HCT116 (cell line): ENCODE measurements around the gene IL25. TPM values are rescaled to one million over a fixed set of nuclear protein-coding genes. Genes with fewer than 3 reads are reported as not detected.

Source experiments
- ATAC-seq: fragments of 200-7000 bp; cut with Tn5 transposase; 2 replicates; pipeline ENCODE4 v1.9.1; 2020; ENCODE audit warnings: mild to moderate bottlenecking, moderate library complexity
- BruUV-seq: library from RNA; stranded (reverse); fragments of 400-500 nt; replicated peaks from 2 replicates; lab custom pipeline; 2021; lab: Mats Ljungman, UMichigan
- CTCF ChIA-PET: fragments of 300-600 bp; sonication (Branson Sonifier 250); formaldehyde crosslinking; loops from one replicate; lab custom pipeline; 2021; ENCODE audit warnings: antibody characterized with exemption; lab: Charles Lee
- POLR2A ChIA-PET: fragments of 300-600, 350-600 bp; sonication (Branson Sonifier 250); formaldehyde crosslinking; loops from one replicate; lab custom pipeline; 2021; ENCODE audit warnings: antibody characterized with exemption; lab: Charles Lee
- RAD21 ChIA-PET, 2 experiments: fragments of 300-600 bp; sonication (Branson Sonifier 250); formaldehyde crosslinking; loops; one replicate each; lab custom pipeline; 2023; ENCODE audit warnings: low total read pairs in 2 of 2; ENCODE audit not compliant: uncharacterized antibody in 2 of 2, unreplicated experiment in 2 of 2, low non-redundant PET in 1 of 2; lab: Charles Lee
- DNase-seq: peaks from one replicate; pipeline ENCODE4 v3.0.0-alpha.2; 2010; ENCODE audit warnings: low read depth, low spot score
- H2AFZ ChIP-seq: fragments of 200-600 bp; shearing (Covaris generic), sonication (generic); 2 replicates; pipeline ENCODE4 v1.6.1; 2017; ENCODE audit warnings: low read depth, mixed run types, mixed read lengths, antibody characterized with exemption, low read length; ENCODE audit not compliant: poor library complexity, severe bottlenecking
- H3K27ac ChIP-seq: 2 replicates; pipeline ENCODE4 v1.5.1; 2012; ENCODE audit warnings: low read depth, low read length
- H3K27me3 ChIP-seq: fragments of 200-600 bp; sonication (generic); 2 replicates; pipeline ENCODE4 v1.6.1; 2016; ENCODE audit warnings: mixed run types, low read length, mixed read lengths; ENCODE audit not compliant: insufficient read depth
- H3K36me3 ChIP-seq, 2 experiments: fragments of 200-500 bp in 1 of 2; fragments of 200-600 bp in 1 of 2; sonication (Bioruptor generic) in 1 of 2; sonication (generic) in 1 of 2; 2 replicates each; pipeline versions ENCODE4 v1.5.1 to v1.6.1; 2014 to 2016; ENCODE audit warnings: low read length in 2 of 2, inconsistent platforms in 1 of 2, mixed read lengths in 1 of 2, mixed run types in 1 of 2; ENCODE audit not compliant: insufficient read depth in 2 of 2, control insufficient read depth in 1 of 2
- H3K4me1 ChIP-seq, 2 experiments: fragments of 200-600 bp in 1 of 2; sonication (generic) in 1 of 2; 2 replicates each; pipeline versions ENCODE4 v1.5.1 to v1.6.1; 2012 to 2017; ENCODE audit warnings: low read length in 2 of 2, inconsistent platforms in 1 of 2, mild to moderate bottlenecking in 1 of 2, mixed read lengths in 1 of 2, mixed run types in 1 of 2, moderate library complexity in 1 of 2; ENCODE audit not compliant: insufficient read depth in 2 of 2, control insufficient read depth in 1 of 2
- H3K4me2 ChIP-seq: fragments of 200-600 bp; sonication (generic); 2 replicates; pipeline ENCODE4 v1.6.1; 2017; ENCODE audit warnings: mixed run types, low read length, mixed read lengths
- H3K4me3 ChIP-seq, 2 experiments: fragments of 200-600 bp in 1 of 2; sonication (generic) in 1 of 2; replicated peaks in 1 of 2; 2 replicates each; pipeline ENCODE4 v1.5.1; 2011 to 2016; ENCODE audit warnings: low read length in 2 of 2, control low read depth in 1 of 2, low read depth in 1 of 2, mild to moderate bottlenecking in 1 of 2, mixed read lengths in 1 of 2, mixed run types in 1 of 2
- H3K79me2 ChIP-seq: fragments of 200-600 bp; sonication (generic); 2 replicates; pipeline ENCODE4 v1.6.1; 2017; ENCODE audit warnings: mild to moderate bottlenecking, mixed run types, low read length, moderate library complexity, mixed read lengths; ENCODE audit not compliant: insufficient read depth
- H3K9ac ChIP-seq: fragments of 200-600 bp; sonication (generic); 2 replicates; pipeline ENCODE4 v1.6.1; 2016; ENCODE audit warnings: low read length, mixed read lengths
- H3K9me2 ChIP-seq: fragments of 200-600 bp; sonication (generic), shearing (Covaris generic); 2 replicates; pipeline ENCODE4 v1.6.1; 2017; ENCODE audit warnings: mixed run types, mild to moderate bottlenecking, moderate library complexity; ENCODE audit not compliant: insufficient read depth
- H3K9me3 ChIP-seq, 2 experiments: fragments of 200-500 bp in 1 of 2; fragments of 200-600 bp in 1 of 2; sonication (Bioruptor generic) in 1 of 2; sonication (generic) in 1 of 2; 2 replicates each; pipeline ENCODE4 v1.6.1; 2014 to 2017; ENCODE audit warnings: low read length in 2 of 2, mixed read lengths in 2 of 2, inconsistent platforms in 1 of 2, low read depth in 1 of 2, mild to moderate bottlenecking in 1 of 2, mixed run types in 1 of 2, moderate library complexity in 1 of 2; ENCODE audit not compliant: control insufficient read depth in 1 of 2, insufficient read depth in 1 of 2
- H4K20me1 ChIP-seq: fragments of 200-600 bp; sonication (generic), shearing (Covaris generic); 2 replicates; pipeline ENCODE4 v1.6.1; 2017; ENCODE audit warnings: mixed run types, mild to moderate bottlenecking, moderate library complexity; ENCODE audit not compliant: insufficient read depth
- EGR1 ChIP-seq: IDR thresholded peaks from 2 replicates; pipeline ENCODE4 v1.6.1; 2012; ENCODE audit warnings: low read depth
- EZH2 ChIP-seq: fragments of 200-600 bp; sonication (generic); IDR thresholded peaks from 2 replicates; pipeline ENCODE4 v1.6.1; 2017; ENCODE audit warnings: antibody characterized with exemption, mixed run types
- EZH2phosphoT487 ChIP-seq: fragments of 200-600 bp; IDR thresholded peaks from 2 replicates; pipeline ENCODE4 v1.6.1; 2018; ENCODE audit warnings: antibody characterized with exemption, borderline replicate concordance
- FOSL1 ChIP-seq: IDR thresholded peaks from 2 replicates; pipeline ENCODE4 v1.6.1; 2012; ENCODE audit warnings: low read depth
- JUND ChIP-seq: IDR thresholded peaks from 2 replicates; pipeline ENCODE4 v1.6.1; 2012
- POLR2AphosphoS5 ChIP-seq: IDR thresholded peaks from 2 replicates; pipeline ENCODE4 v1.6.1; 2011; ENCODE audit warnings: mild to moderate bottlenecking, low read depth, low read length, moderate library complexity
- RAD21 ChIP-seq: IDR thresholded peaks from 2 replicates; pipeline ENCODE4 v1.6.1; 2012; ENCODE audit warnings: low read depth, mild to moderate bottlenecking
- SP1 ChIP-seq: IDR thresholded peaks from 2 replicates; pipeline ENCODE4 v1.6.1; 2012; ENCODE audit warnings: low read depth
- SRF ChIP-seq: IDR thresholded peaks from 2 replicates; pipeline ENCODE4 v1.6.1; 2012; ENCODE audit warnings: low read depth
- TCF7L2 ChIP-seq: IDR thresholded peaks from 2 replicates; pipeline ENCODE4 v1.7.0; 2011; ENCODE audit warnings: borderline replicate concordance, inconsistent platforms; ENCODE audit not compliant: insufficient read depth, insufficient read length; ENCODE audit errors: extremely low read depth
- YY1 ChIP-seq: IDR thresholded peaks from 2 replicates; pipeline ENCODE4 v1.6.1; 2011; ENCODE audit warnings: low read length, low read depth, moderate library complexity, mild to moderate bottlenecking; ENCODE audit not compliant: insufficient replicate concordance; ENCODE audit errors: extremely low read depth
- ZFX ChIP-seq: fragments of 450-650 bp; IDR thresholded peaks from 2 replicates; pipeline ENCODE4 v1.6.1; 2017
- ZNF274 ChIP-seq: fragments of 200-500 bp; sonication (Bioruptor generic); IDR thresholded peaks from 2 replicates; pipeline ENCODE4 v1.6.1; 2014; ENCODE audit warnings: mild to moderate bottlenecking, low read depth, low read length, inconsistent platforms
- intact Hi-C: fragments of 100-400 bp; cut with micrococcal nuclease; formaldehyde crosslinking; loops from 2 replicates; pipeline ENCODE4 v1.10.0; 2022
- total RNA-seq: library from RNA; stranded (reverse); gene quantifications from one replicate; pipeline ENCODE4 v1.2.1, GENCODE V29; 2021; ENCODE audit not compliant: unreplicated experiment

IL25 gene
- total RNA-seq, 1 experiment from 2014 or later: not detected

DNA sequence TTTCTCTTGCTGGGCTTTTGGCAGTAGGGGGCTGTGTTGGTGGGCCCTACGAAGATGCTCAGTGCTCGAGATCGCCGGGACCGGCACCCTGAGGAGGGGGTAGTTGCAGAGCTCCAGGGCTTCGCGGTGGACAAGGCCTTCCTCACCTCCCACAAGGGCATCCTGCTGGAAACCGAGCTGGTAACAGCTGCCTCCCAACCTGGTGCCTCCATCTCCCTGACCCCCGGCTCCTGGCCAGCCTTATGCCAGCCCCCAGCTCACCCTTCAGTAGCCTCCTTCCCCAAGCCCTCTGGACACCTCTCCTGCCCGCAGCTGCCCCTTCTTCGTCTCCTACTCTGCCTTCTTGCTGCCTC, 4.6 kb downstream of the IL25 start:
- 0 out of 2 replicates have a peak, but pooled peaks cover 6% of the 10 kb centered on the region for H3K27me3 ChIP-seq
- no peaks in the 10 kb centered on the region for H3K9me3 ChIP-seq
- H3K36me3 ChIP-seq: no peaks in the 10 kb centered on the region
- H3K79me2 ChIP-seq: no peaks in the 10 kb centered on the region
- no peak overlapping the region for H3K4me2 ChIP-seq
- ChIA-PET CTCF (no interaction called here), RAD21 (no interaction called here), POLR2A (no interaction called here)
- no peak overlapping the region for H3K9ac ChIP-seq
- no peaks in the 10 kb centered on the region for H4K20me1 ChIP-seq
- H3K4me1 ChIP-seq: no peaks in the 10 kb centered on the region
- H3K4me3 ChIP-seq: no peak overlapping the region
- no peak for DNase-seq
- no peak overlapping the region for H2AFZ ChIP-seq
- no peaks in the 10 kb centered on the region for H3K9me2 ChIP-seq
- intact Hi-C loops: no loop called here
- ATAC-seq: no peak
- H3K27ac ChIP-seq: no peak overlapping the region
- BruUV-seq: no TSS peak
- TF ChIP-seq EZH2 (no peak), FOSL1 (no peak), TCF7L2 (no peak), ZNF274 (no peak)

DNA sequence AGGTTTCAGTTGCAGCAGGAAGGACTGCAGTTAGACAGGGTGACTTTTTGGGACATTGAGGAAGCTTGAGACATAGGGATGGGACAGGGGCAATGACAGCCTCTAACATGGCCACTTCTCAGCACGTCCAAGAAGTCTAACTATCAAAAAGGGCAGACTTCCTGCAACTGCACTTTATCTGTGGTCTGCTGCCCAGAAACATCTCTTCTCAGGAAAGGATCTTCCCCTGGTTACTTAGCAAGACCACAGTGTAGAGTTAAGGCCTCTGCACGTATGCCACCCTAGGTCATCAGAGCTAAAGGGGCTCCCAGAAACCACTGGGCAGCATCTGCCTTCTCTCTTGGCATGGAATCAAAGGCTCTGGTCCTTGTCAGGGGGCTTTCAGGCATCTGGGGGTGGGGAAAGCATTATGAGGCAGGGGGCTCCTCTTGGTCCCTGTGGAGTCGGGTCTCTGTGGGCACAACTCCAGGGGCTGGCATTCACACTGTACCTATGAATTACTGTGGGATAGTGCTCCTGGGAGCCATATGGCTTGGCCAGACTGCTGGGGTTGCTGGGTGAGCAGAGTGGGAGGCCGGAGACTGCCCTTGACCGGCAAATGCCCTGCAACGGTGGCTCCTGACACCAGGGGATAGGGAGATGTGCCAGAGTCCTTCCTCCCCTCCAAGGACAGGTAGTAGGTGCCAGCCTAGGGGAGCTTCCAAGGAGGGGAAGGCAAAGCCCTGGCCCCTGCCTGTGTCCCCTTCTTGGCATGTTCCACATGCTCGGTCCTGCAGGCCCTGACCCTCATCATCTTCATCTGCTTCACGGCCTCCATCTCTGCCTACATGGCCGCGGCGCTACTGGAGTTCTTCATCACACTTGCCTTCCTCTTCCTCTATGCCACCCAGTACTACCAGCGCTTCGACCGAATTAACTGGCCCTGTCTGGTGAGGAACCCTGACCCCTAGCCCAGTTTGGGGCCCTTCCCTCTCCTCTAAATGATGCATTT, 5.3 kb downstream of the IL25 start:
- intact Hi-C loops: no loop called here
- RAD21 ChIA-PET: no interaction called here
- no peak overlapping the region for H3K4me3 ChIP-seq
- POLR2A ChIA-PET: no interaction called here
- H3K79me2 ChIP-seq: no peaks in the 10 kb centered on the region
- no peak overlapping the region for H3K9ac ChIP-seq
- H3K9me2 ChIP-seq: no peaks in the 10 kb centered on the region
- TF ChIP-seq POLR2AphosphoS5 (no peak), JUND (no peak), EGR1 (no peak), SP1 (no peak), EZH2phosphoT487 (no peak), YY1 (no peak), SRF (no peak), ZFX (no peak), ZNF274 (no peak), RAD21 (no peak)
- H3K36me3 ChIP-seq: no peaks in the 10 kb centered on the region
- H3K4me2 ChIP-seq: no peak overlapping the region
- CTCF ChIA-PET: no interaction called here
- DNase-seq (no peak), ATAC-seq (no peak)
- no peaks in the 10 kb centered on the region for H3K4me1 ChIP-seq
- no peaks in the 10 kb centered on the region for H3K9me3 ChIP-seq
- 0 out of 2 replicates have a peak, but pooled peaks cover 6% of the 10 kb centered on the region for H3K27me3 ChIP-seq
- H3K27ac ChIP-seq: no peak overlapping the region
- no peak overlapping the region for H2AFZ ChIP-seq
- no TSS peak for BruUV-seq
- no peaks in the 10 kb centered on the region for H4K20me1 ChIP-seq
